ENCODE data around the gene KAT6B. TPM values are rescaled to one million over a fixed set of nuclear protein-coding genes. Genes with fewer than 3 reads are reported as not detected.

Gene KAT6B
- total and polyA plus RNA-seq, 7 donors = 2.1 to 21.3 (median 16.9) TPM

DNA sequence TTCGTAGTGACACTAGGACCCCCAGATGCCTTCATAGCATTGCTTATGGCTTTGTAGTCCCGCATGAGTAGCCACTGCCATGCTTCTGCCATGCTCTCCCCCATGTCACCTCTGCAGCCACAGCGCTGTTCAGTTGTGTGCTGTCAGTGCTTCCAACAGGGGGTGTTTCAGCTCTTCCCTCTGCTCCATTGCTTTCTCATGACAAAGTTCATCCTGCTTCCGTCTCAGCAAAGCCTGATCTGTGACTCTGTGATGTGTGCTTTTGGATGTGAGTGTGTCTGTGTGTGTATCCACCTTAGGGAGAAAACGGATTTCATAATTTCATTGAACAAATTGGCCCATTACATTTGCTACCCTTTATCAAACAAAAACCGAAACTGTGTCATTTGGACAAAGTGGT is 150.2 kb downstream of the KAT6B start:
- TF ChIP-seq, protein P1, sequence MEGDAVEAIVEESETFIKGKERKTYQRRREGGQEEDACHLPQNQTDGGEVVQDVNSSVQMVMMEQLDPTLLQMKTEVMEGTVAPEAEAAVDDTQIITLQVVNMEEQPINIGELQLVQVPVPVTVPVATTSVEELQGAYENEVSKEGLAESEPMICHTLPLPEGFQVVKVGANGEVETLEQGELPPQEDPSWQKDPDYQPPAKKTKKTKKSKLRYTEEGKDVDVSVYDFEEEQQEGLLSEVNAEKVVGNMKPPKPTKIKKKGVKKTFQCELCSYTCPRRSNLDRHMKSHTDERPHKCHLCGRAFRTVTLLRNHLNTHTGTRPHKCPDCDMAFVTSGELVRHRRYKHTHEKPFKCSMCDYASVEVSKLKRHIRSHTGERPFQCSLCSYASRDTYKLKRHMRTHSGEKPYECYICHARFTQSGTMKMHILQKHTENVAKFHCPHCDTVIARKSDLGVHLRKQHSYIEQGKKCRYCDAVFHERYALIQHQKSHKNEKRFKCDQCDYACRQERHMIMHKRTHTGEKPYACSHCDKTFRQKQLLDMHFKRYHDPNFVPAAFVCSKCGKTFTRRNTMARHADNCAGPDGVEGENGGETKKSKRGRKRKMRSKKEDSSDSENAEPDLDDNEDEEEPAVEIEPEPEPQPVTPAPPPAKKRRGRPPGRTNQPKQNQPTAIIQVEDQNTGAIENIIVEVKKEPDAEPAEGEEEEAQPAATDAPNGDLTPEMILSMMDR (IDR thresholded peaks at IDR 0.05) = no peak
- H3K36me3 ChIP-seq (ENCODE audit: insufficient read depth in 1 of 2, low read depth in 1 of 2) = peaks cover 10 to 50% of the 10 kb centered on the region in 2 donors
- DNase-seq (no peak), ATAC-seq (no peak)
- WGBS, 3 donors = 94 to 96% (median 94%) methylated on average over 6 of the region's 6 CpGs
- intact Hi-C loops (cut with DNase I) = no loop called here
- H3K4me3 ChIP-seq = no peak overlapping the region
- no peaks in the 10 kb centered on the region for H3K27me3 ChIP-seq (ENCODE audit: insufficient read depth in 3 of 3, low read length in 2 of 3)
- H3K27ac ChIP-seq = no peak overlapping the region
- H3K4me1 ChIP-seq = peaks cover 9% of the 10 kb centered on the region
- H3K9me3 ChIP-seq = no peaks in the 10 kb centered on the region

DNA sequence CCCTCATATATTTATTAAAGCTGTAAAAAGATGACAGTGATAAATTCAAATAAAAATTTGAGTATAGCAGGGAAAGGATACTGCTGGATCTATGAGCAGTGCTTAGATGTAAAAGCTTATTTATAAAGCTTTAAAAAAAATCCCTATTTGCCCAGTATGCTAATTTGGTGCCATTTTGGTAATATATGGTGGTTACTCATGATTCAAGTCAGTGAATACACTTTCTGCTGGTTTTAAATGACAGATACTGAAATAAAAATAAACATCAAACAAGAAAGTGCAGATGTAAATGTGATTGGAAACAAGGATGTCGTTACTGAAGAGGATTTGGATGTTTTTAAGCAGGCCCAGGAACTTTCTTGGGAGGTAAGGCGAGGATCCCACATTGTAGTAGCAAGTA is 150.7 kb downstream of the KAT6B start:
- no peak for DNase-seq
- peaks cover 9% of the 10 kb centered on the region for H3K4me1 ChIP-seq
- ATAC-seq = no peak
- TF ChIP-seq, protein P1 (IDR thresholded peaks at IDR 0.05) = no peak
- H3K36me3 ChIP-seq (ENCODE audit: insufficient read depth in 1 of 2, low read depth in 1 of 2) = peaks cover 10 to 55% of the 10 kb centered on the region in 2 donors
- no peaks in the 10 kb centered on the region for H3K27me3 ChIP-seq (ENCODE audit: insufficient read depth in 3 of 3, low read length in 2 of 3)
- no peaks in the 10 kb centered on the region for H3K9me3 ChIP-seq
- no peak overlapping the region for H3K4me3 ChIP-seq
- 91 to 93% (median 92%) methylated on average over 2 of the region's 2 CpGs for WGBS, 3 donors
- H3K27ac ChIP-seq = no peak overlapping the region
- intact Hi-C loops (cut with DNase I) = no loop called here

DNA sequence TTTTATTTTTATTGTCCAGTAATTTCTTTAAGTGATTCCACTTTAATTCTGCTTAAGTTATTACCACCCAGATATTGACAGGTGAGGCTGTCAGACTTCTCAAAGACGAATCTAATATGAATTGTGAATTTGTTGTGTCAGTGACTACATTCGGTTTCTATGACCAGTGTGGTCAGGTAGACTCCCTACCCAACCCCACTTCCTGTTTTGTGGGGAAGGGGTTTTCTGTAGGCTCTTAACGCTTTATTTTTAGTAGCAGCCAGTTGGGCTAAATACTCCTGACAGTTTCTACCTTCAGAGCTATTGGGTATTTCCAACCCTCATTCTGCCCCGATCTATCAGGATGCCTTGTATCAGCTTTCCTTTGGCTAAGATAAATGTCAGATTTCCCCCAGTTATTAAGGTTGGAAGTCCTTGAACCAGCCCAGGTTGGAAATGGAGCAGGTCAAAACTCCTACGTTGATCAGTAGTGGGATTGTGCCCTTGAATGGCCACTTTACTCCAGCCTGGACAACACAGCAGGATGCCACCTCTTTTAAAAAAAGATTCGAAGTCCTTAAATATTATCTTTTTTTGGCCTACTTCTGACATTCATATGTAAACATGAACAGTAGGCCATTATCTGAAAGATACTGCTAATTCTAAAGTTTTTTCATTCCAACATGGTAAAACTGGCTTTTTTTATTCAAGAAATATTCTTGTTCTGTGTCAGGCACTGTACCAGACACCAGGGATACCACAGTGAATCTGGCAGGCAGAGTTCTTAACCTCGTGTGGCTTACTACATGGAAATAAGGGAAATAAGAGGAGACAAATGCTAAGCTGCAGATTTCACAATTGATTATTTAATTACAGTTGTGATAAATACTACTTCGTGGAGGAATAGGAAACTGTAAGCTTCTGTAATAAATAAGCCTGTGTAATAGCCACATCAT is 151.8 kb downstream of the KAT6B start:
- H3K36me3 ChIP-seq (ENCODE audit: insufficient read depth in 1 of 2, low read depth in 1 of 2) = peaks cover 13 to 62% of the 10 kb centered on the region in 2 donors
- TF ChIP-seq, protein P1 (IDR thresholded peaks at IDR 0.05) = no peak
- DNase-seq (no peak), ATAC-seq (no peak)
- intact Hi-C loops (cut with DNase I) = no loop called here
- no peak overlapping the region for H3K27ac ChIP-seq
- H3K4me3 ChIP-seq = no peak overlapping the region
- 83 to 93% (median 88%) methylated on average over 8 of the region's 8 CpGs for WGBS, 3 donors
- no peaks in the 10 kb centered on the region for H3K27me3 ChIP-seq (ENCODE audit: insufficient read depth in 3 of 3, low read length in 2 of 3)
- no peaks in the 10 kb centered on the region for H3K9me3 ChIP-seq
- peaks cover 9% of the 10 kb centered on the region for H3K4me1 ChIP-seq

DNA sequence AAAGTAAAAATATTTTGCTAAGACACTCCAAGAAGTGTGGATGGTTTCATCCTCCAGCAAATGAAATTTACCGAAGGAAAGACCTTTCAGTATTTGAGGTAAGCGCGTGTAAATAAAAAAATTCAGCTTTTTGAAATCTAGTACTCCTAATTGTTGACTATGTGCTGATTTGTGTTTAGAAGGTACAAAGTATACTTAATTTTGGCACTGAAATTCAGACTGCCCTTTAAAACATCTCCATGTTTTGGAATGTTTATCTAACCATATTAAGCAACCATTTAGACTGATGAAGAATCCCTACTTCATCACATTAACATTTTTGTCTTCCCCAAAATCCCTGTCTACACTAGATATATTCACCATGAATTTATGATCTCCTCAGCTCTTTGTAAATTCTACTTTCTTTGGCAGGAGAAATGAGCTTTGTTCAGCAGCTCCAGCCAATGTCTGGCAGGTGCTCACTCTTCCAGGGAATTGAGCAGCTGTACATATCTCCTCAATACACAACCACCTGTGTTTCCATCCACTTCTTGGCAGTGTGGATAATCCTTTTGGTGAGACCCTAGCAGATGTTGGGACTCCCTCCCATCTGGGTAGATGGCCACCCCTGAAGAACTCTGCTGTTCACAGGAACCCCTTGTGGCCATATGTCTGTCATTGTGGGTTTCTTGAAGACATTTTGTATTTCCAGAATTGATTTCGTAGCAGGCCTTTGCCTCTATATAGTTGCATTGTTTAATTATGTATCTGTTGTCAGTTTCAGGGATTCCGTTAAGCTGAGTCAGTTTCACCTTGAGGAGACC is 155.6 kb downstream of the KAT6B start:
- H3K27me3 ChIP-seq (ENCODE audit: insufficient read depth in 3 of 3, low read length in 2 of 3) = no peaks in the 10 kb centered on the region
- DNase-seq = no peak
- ATAC-seq = no peak
- peaks cover 3 to 56% of the 10 kb centered on the region in 2 donors for H3K36me3 ChIP-seq (ENCODE audit: insufficient read depth in 1 of 2, low read depth in 1 of 2)
- TF ChIP-seq, protein P1 (IDR thresholded peaks at IDR 0.05) = no peak
- no peak overlapping the region for H3K4me3 ChIP-seq
- H3K4me1 ChIP-seq = peaks cover 2% of the 10 kb centered on the region
- intact Hi-C loops (cut with DNase I) = no loop called here
- 93 to 94% (median 93%) methylated on average over 5 of the region's 5 CpGs for WGBS, 3 donors
- no peaks in the 10 kb centered on the region for H3K9me3 ChIP-seq
- no peak overlapping the region for H3K27ac ChIP-seq
